Sigmoid colon (tissue), 3 donors: Measurements from ENCODE around the gene ARHGEF5.

Source experiments
- POLR2A ChIP-seq, 2 donors: fragments of 450-650 bp; IDR thresholded peaks; one replicate each; pipeline ENCODE4 v1.6.1; 2016; ENCODE audit warnings: antibody characterized with exemption in 2 of 2, mild to moderate bottlenecking in 2 of 2, moderate library complexity in 2 of 2
- TF ChIP-seq, protein P1 (sequence below), 4 experiments: fragments of 450-650 bp in 3 of 4; fragments of 200-600 bp in 1 of 4; IDR thresholded peaks; one replicate each; pipeline ENCODE4 v1.5.1; 2016 to 2019; ENCODE audit warnings: antibody characterized with exemption in 4 of 4, mild to moderate bottlenecking in 3 of 4, moderate library complexity in 2 of 4

DNA sequence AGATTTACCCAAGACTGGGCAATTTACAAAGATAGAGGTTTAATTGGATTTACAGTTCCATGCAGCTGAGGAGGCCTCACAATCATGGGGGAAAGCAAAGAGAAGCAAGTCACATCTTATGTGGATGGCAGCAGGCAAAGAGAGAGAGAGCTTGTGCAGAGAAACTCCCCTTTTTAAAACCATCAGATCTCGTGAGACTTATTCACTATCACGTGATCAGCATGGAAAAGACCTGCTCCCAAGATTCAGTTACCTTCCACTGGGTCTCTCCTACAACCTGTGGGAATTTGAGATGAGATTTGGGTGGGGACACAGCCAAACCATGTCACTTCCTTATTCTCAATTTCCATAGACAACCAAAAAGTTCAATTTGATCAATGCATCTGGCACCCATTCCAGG, 73.2 kb downstream of the ARHGEF5 start:
- TF ChIP-seq, protein P1, sequence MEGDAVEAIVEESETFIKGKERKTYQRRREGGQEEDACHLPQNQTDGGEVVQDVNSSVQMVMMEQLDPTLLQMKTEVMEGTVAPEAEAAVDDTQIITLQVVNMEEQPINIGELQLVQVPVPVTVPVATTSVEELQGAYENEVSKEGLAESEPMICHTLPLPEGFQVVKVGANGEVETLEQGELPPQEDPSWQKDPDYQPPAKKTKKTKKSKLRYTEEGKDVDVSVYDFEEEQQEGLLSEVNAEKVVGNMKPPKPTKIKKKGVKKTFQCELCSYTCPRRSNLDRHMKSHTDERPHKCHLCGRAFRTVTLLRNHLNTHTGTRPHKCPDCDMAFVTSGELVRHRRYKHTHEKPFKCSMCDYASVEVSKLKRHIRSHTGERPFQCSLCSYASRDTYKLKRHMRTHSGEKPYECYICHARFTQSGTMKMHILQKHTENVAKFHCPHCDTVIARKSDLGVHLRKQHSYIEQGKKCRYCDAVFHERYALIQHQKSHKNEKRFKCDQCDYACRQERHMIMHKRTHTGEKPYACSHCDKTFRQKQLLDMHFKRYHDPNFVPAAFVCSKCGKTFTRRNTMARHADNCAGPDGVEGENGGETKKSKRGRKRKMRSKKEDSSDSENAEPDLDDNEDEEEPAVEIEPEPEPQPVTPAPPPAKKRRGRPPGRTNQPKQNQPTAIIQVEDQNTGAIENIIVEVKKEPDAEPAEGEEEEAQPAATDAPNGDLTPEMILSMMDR (IDR thresholded peaks at IDR 0.05): no peak
- no peak for TF ChIP-seq POLR2A (IDR thresholded peaks at IDR 0.05)
